Osteocyte (in vitro differentiated cells): ENCODE results near the gene TEX36. TPM values are rescaled to one million over a fixed set of nuclear protein-coding genes. Genes with fewer than 3 reads are reported as not detected.

Experiments used
- DNase-seq: peaks from one replicate; pipeline ENCODE4 v3.0.0; 2021; ENCODE audit warnings: mixed read lengths; ENCODE audit not compliant: unreplicated experiment; ENCODE audit errors: extremely low spot score
- H3K27ac Mint-ChIP-seq: one replicate; pipeline ENCODE4 v1.8.0; 2021; ENCODE audit warnings: mild to moderate bottlenecking, mixed read lengths; ENCODE audit not compliant: unreplicated experiment
- H3K27me3 Mint-ChIP-seq: one replicate; pipeline ENCODE4 v1.8.0; 2021; ENCODE audit warnings: mixed read lengths; ENCODE audit not compliant: unreplicated experiment
- H3K36me3 Mint-ChIP-seq: one replicate; pipeline ENCODE4 v1.8.0; 2021; ENCODE audit warnings: mixed read lengths; ENCODE audit not compliant: unreplicated experiment
- H3K4me1 Mint-ChIP-seq: one replicate; pipeline ENCODE4 v1.8.0; 2021; ENCODE audit warnings: mixed read lengths; ENCODE audit not compliant: unreplicated experiment
- H3K4me3 Mint-ChIP-seq: one replicate; pipeline ENCODE4 v1.8.0; 2021; ENCODE audit warnings: mild to moderate bottlenecking, moderate library complexity, mixed read lengths; ENCODE audit not compliant: unreplicated experiment
- H3K9me3 Mint-ChIP-seq: one replicate; pipeline ENCODE4 v1.8.0; 2021; ENCODE audit warnings: mixed read lengths; ENCODE audit not compliant: unreplicated experiment
- CTCF ChIP-seq: fragments of 200-600 bp; sonication (generic); IDR thresholded peaks from 2 replicates; pipeline ENCODE4 v1.5.0; 2021; ENCODE audit warnings: antibody characterized with exemption, mild to moderate bottlenecking, moderate library complexity
- total RNA-seq: library from RNA; stranded (reverse); gene quantifications from 2 replicates; pipeline ENCODE4 v1.2.1, GENCODE V29; 2021

Gene TEX36
- total RNA-seq, 1 donor from 2014 or later, result not detected

GRCh38 chr10:125607689-125608290, 75.2 kb downstream of the TEX36 start:
- Mint-ChIP-seq H3K27me3 (no peaks in the 10 kb centered on the region), H3K9me3 (peaks cover 4% of the 10 kb centered on the region), H3K27ac (no peak overlapping the region), H3K36me3 (no peaks in the 10 kb centered on the region), H3K4me1 (no peaks in the 10 kb centered on the region), H3K4me3 (no peak overlapping the region)
- peak; percentile 44 for DNase-seq
- no peak for TF ChIP-seq CTCF

GRCh38 chr10:125606414-125607010, 76.5 kb downstream of the TEX36 start:
- DNase-seq, result no peak
- Mint-ChIP-seq H3K27me3 (no peaks in the 10 kb centered on the region), H3K4me3 (no peak overlapping the region), H3K4me1 (no peaks in the 10 kb centered on the region), H3K27ac (no peak overlapping the region), H3K9me3 (peaks cover 9% of the 10 kb centered on the region), H3K36me3 (no peaks in the 10 kb centered on the region)
- TF ChIP-seq CTCF, result no peak

Other genes with a start within 250 kb of the TEX36 start
- gene EDRF1, start 36.5 kb upstream of the TEX36 start, total RNA-seq, result 21.6 and 23.2 TPM in 2 replicates
- 0.18 TPM in 1 of 2 replicates, not detected in the other for gene MMP21, start 92.7 kb upstream of the TEX36 start, total RNA-seq
- gene UROS, start 140.1 kb upstream of the TEX36 start, total RNA-seq, result 68.0 and 69.5 TPM in 2 replicates
- 34.6 TPM in 2 replicates for gene BCCIP, start 140.4 kb upstream of the TEX36 start, total RNA-seq
- gene DHX32, start 198.1 kb upstream of the TEX36 start, total RNA-seq, result 30.4 and 30.8 TPM in 2 replicates
- 0.81 and 2.0 TPM in 2 replicates for gene FANK1, start 213.4 kb upstream of the TEX36 start, total RNA-seq